Activated CD8-positive, alpha-beta T cell treated with anti-CD3 and anti-CD28 coated beads for 36 hours (primary cell): ENCODE measurements around the gene LRP1B. TPM values are rescaled to one million over a fixed set of nuclear protein-coding genes. Genes with fewer than 3 reads are reported as not detected.

Source experiments
- ATAC-seq: fragments of 200-7000 bp; cut with Tn5 transposase; one replicate; pipeline ENCODE4 v1.10.0; 2021; ENCODE audit warnings: mild to moderate bottlenecking, moderate library complexity
- CTCF ChIA-PET: fragments of 350-600 bp; sonication (Branson Sonifier 250); formaldehyde crosslinking; loops from one replicate; lab custom pipeline; 2021; ENCODE audit warnings: antibody characterized with exemption; lab: Charles Lee
- POLR2A ChIA-PET: fragments of 350-600 bp; sonication (Branson Sonifier 250); formaldehyde crosslinking; loops from one replicate; lab custom pipeline; 2021; ENCODE audit warnings: antibody characterized with exemption; lab: Charles Lee
- DNase-seq: peaks from one replicate; pipeline ENCODE4 v3.0.0-alpha.2; 2020
- H3K27ac Mint-ChIP-seq: one replicate; pipeline ENCODE4 v1.8.0; 2021; ENCODE audit warnings: mild to moderate bottlenecking, mixed read lengths
- H3K27me3 Mint-ChIP-seq: one replicate; pipeline ENCODE4 v1.8.0; 2021; ENCODE audit warnings: mixed read lengths
- H3K36me3 Mint-ChIP-seq: one replicate; pipeline ENCODE4 v1.8.0; 2021; ENCODE audit warnings: low read depth, mixed read lengths
- H3K4me1 Mint-ChIP-seq: one replicate; pipeline ENCODE4 v1.8.0; 2021; ENCODE audit warnings: low read depth, mixed read lengths
- H3K4me3 Mint-ChIP-seq: one replicate; pipeline ENCODE4 v1.8.0; 2021; ENCODE audit warnings: mild to moderate bottlenecking, moderate library complexity, mixed read lengths
- H3K9me3 Mint-ChIP-seq: one replicate; pipeline ENCODE4 v1.8.0; 2021; ENCODE audit warnings: mixed read lengths
- intact Hi-C: fragments of 100-400 bp; cut with micrococcal nuclease; formaldehyde crosslinking; loops from one replicate; pipeline ENCODE4 v1.10.0; 2022
- total RNA-seq, 2 experiments: library from RNA; stranded (reverse); gene quantifications; one replicate each; pipeline ENCODE4 v1.2.3, GENCODE V29; 2021
- TF ChIP-seq, protein P1 (sequence below): fragments of 200-600 bp; IDR thresholded peaks from one replicate; pipeline ENCODE4 v1.8.0; 2022; ENCODE audit warnings: antibody characterized with exemption, mild to moderate bottlenecking

LRP1B gene
- total RNA-seq, 2 experiments from 2014 or later = not detected

DNA sequence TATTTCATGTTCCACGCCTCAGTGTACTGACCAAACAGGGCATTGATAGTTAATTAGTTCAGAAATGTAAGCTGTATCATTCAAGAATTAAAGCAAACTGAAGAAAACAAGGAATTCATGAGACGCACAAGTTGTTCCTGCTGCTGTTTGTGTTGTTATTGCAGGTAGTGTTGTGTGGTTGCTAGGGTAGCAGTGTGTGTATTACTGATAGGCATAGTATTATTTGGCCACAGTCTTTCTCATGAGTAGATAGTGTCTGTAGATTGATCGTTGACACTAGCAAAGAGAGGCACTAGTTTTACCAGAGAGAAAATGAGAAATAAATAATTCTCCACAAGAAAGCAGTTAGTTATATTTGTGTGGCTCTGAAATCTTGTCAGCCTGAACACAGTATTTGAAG, 548.6 kb downstream of the LRP1B start:
- H3K27ac Mint-ChIP-seq = no peak overlapping the region
- no peaks in the 10 kb centered on the region for H3K27me3 Mint-ChIP-seq
- no peaks in the 10 kb centered on the region for H3K36me3 Mint-ChIP-seq
- DNase-seq (no peak), ATAC-seq (no peak)
- TF ChIP-seq, protein P1, sequence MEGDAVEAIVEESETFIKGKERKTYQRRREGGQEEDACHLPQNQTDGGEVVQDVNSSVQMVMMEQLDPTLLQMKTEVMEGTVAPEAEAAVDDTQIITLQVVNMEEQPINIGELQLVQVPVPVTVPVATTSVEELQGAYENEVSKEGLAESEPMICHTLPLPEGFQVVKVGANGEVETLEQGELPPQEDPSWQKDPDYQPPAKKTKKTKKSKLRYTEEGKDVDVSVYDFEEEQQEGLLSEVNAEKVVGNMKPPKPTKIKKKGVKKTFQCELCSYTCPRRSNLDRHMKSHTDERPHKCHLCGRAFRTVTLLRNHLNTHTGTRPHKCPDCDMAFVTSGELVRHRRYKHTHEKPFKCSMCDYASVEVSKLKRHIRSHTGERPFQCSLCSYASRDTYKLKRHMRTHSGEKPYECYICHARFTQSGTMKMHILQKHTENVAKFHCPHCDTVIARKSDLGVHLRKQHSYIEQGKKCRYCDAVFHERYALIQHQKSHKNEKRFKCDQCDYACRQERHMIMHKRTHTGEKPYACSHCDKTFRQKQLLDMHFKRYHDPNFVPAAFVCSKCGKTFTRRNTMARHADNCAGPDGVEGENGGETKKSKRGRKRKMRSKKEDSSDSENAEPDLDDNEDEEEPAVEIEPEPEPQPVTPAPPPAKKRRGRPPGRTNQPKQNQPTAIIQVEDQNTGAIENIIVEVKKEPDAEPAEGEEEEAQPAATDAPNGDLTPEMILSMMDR = no peak
- H3K4me1 Mint-ChIP-seq = no peaks in the 10 kb centered on the region
- H3K4me3 Mint-ChIP-seq = no peak overlapping the region
- intact Hi-C loops = no loop called here
- CTCF ChIA-PET = no interaction called here
- POLR2A ChIA-PET = no interaction called here
- peaks cover 3% of the 10 kb centered on the region for H3K9me3 Mint-ChIP-seq

DNA sequence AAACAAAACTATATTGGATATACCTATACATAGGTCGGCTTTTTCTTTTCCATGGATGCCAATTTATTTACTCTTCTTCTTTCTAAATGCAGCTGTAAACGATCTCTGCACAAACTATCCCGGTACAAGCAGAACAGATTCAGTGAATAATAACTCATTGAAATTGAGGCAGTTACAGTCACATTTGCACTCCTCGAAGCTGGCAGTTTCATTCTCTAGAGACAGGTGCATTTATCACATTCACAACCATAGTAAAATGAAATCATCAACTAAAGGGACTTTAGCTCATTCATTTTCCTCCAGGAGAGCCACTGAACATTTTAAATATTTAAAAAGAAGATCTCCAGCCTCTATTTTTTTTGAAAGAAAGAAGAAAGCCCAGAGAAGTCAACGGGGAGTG, 551.7 kb downstream of the LRP1B start:
- Mint-ChIP-seq H3K4me3 (no peak overlapping the region), H3K27ac (no peak overlapping the region), H3K27me3 (no peaks in the 10 kb centered on the region), H3K36me3 (no peaks in the 10 kb centered on the region), H3K4me1 (no peaks in the 10 kb centered on the region), H3K9me3 (peaks cover 8% of the 10 kb centered on the region)
- CTCF ChIA-PET = no interaction called here
- no peak for DNase-seq
- TF ChIP-seq, protein P1 = no peak
- intact Hi-C loops = no loop called here
- POLR2A ChIA-PET = no interaction called here
- no peak for ATAC-seq

DNA sequence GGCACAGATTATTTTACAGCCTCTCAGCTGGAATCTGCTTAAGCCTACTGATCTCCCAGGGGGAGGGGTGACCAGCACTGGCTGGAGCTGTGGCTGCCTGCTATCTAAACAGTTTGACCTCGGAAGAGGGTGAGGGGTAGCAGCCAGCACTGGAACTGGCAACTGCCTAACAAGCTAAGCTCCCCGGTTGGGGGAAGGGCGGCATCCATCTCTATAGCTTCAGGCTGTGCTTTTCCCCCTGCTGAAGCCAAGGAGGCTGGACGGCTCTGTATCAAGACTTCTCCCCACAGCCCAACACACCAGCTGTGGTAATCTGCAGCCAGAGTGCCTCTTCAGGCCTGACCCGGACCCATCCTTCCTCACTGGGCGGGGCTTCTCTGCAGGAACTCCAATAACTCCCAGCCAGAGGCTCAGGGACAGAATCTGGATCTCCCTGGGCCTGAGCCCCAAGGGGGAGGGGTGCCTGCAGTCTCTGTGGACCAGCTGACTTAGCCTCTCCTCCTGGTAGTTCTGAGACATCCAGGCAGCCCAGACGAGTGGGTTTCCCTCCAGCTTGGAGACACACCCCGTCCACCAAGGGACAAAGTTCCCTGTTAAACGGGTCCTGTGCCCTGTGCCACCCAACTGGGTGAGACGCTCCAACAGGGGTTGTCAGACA, 560.2 kb downstream of the LRP1B start:
- H3K27me3 Mint-ChIP-seq = no peaks in the 10 kb centered on the region
- H3K9me3 Mint-ChIP-seq = peaks cover 14% of the 10 kb centered on the region
- intact Hi-C loops = no loop called here

DNA sequence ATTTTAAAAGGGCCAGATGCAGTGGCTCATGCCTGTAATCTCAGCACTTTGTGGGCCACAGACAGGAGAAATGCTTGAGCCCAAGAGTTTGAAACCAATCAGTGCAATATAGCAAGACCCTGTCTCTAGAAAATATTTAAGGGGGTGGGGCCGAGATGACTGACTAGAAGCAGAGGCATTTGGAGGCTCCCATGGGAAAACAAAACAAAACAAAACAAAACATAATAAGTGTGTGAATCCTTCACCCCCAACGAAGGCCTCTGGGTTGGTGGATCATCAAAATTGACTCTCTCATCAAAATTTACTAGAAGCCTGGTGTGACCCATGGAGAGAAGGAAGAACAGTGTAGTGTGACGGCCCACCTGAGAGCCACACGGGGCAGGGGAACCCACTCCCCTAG, 560.9 kb downstream of the LRP1B start:
- Mint-ChIP-seq H3K27me3 (no peaks in the 10 kb centered on the region), H3K9me3 (peaks cover 14% of the 10 kb centered on the region), H3K4me3 (no peak overlapping the region), H3K27ac (no peak overlapping the region), H3K36me3 (no peaks in the 10 kb centered on the region), H3K4me1 (no peaks in the 10 kb centered on the region)
- ATAC-seq = no peak
- ChIA-PET CTCF (no interaction called here), POLR2A (no interaction called here)
- DNase-seq = no peak
- TF ChIP-seq, protein P1 = no peak
- intact Hi-C loops = no loop called here

More for the DNA sequence above, 560.2 kb downstream of the LRP1B start:
- DNase-seq (no peak), ATAC-seq (no peak)
- H3K4me3 Mint-ChIP-seq = no peak overlapping the region
- H3K27ac Mint-ChIP-seq = no peak overlapping the region
- ChIA-PET CTCF (no interaction called here), POLR2A (no interaction called here)
- H3K4me1 Mint-ChIP-seq = no peaks in the 10 kb centered on the region
- TF ChIP-seq, protein P1 = no peak
- no peaks in the 10 kb centered on the region for H3K36me3 Mint-ChIP-seq

DNA sequence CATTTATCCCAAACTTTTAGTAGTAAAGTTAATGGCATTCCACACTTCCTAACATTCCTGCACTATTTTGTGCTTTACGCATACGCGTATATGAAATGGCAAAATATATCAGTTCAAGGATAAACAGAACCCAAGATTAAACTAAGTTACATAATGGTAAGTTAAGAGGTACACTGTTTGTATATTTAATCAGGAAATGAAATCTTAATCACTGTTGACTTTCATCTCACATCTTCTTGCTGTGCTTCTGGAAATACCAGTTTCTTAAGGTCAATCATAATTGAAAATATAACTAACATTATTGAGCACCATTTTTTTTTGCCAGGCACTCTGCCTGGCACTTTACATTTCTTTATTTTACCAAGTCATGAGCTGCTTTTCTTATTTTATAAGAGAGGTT, 565.2 kb downstream of the LRP1B start:
- H3K27ac Mint-ChIP-seq = no peak overlapping the region
- ATAC-seq (no peak), DNase-seq (no peak)
- POLR2A ChIA-PET = no interaction called here
- no peaks in the 10 kb centered on the region for H3K36me3 Mint-ChIP-seq
- CTCF ChIA-PET = no interaction called here
- H3K27me3 Mint-ChIP-seq = no peaks in the 10 kb centered on the region
- H3K4me3 Mint-ChIP-seq = no peak overlapping the region
- H3K4me1 Mint-ChIP-seq = no peaks in the 10 kb centered on the region
- TF ChIP-seq, protein P1 = no peak
- intact Hi-C loops = no loop called here
- H3K9me3 Mint-ChIP-seq = no peaks in the 10 kb centered on the region
